Stimulated activated CD4-positive, alpha-beta T cell treated with anti-CD3 and anti-CD28 coated beads, Interleukin-4, amount 100 ng/mL, for 24 hours (primary cell): ENCODE results near the gene SPATA6L.

ENCODE experiments used
- DNase-seq: peaks from one replicate; pipeline ENCODE4 v3.0.0-alpha.2; 2020

SPATA6L gene

GRCh38 chr9:4666042-4666699, at the start of gene SPATA6L:
Gene SPATA6L (minus strand): TSS chr9:4666480. CDS start chr9:4666250, 230 bp downstream.
- DNase-seq = peak; percentile 35

GRCh38 chr9:4714266-4715016, 48.2 kb upstream of the SPATA6L start:
- no peak for DNase-seq

- DNase-seq = no peak
These were observed 47.6 kb upstream of the SPATA6L start for GRCh38 chr9:4713849-4714248.

- DNase-seq = no peak
These were observed 43.1 kb upstream of the SPATA6L start for GRCh38 chr9:4709380-4709779.

- no peak for DNase-seq
These were observed 40.8 kb upstream of the SPATA6L start for GRCh38 chr9:4706971-4707622.

GRCh38 chr9:4706021-4706420, 39.7 kb upstream of the SPATA6L start:
- DNase-seq = no peak

GRCh38 chr9:4704129-4704528, 37.8 kb upstream of the SPATA6L start:
- no peak for DNase-seq

GRCh38 chr9:4701526-4701925, 35.2 kb upstream of the SPATA6L start:
- DNase-seq = no peak

- no peak for DNase-seq
These were observed 34.7 kb upstream of the SPATA6L start for GRCh38 chr9:4700932-4701331.

GRCh38 chr9:4700091-4700490, 33.8 kb upstream of the SPATA6L start:
- DNase-seq = no peak

GRCh38 chr9:4691795-4692194, 25.5 kb upstream of the SPATA6L start:
- no peak for DNase-seq

GRCh38 chr9:4690144-4690543, 23.9 kb upstream of the SPATA6L start:
- no peak for DNase-seq

- DNase-seq = peak; percentile 50
These were observed 23.4 kb upstream of the SPATA6L start for GRCh38 chr9:4689687-4690104.

GRCh38 chr9:4689021-4689420, 22.7 kb upstream of the SPATA6L start:
- DNase-seq = no peak

GRCh38 chr9:4686584-4686983, 20.3 kb upstream of the SPATA6L start:
- no peak for DNase-seq

- no peak for DNase-seq
These were observed 19.8 kb upstream of the SPATA6L start for GRCh38 chr9:4686112-4686511.

GRCh38 chr9:4684820-4685219, 18.5 kb upstream of the SPATA6L start:
- no peak for DNase-seq

GRCh38 chr9:4680750-4681149, 14.5 kb upstream of the SPATA6L start:
- no peak for DNase-seq

- no peak for DNase-seq
These were observed 13.9 kb upstream of the SPATA6L start for GRCh38 chr9:4680173-4680525.

- peak; percentile 99 for DNase-seq
These were observed 13.2 kb upstream of the SPATA6L start, which contains the start of gene CDC37L1 for GRCh38 chr9:4679268-4680172. Gene CDC37L1 (plus strand): TSS chr9:4679569. CDS start chr9:4679768, 199 bp downstream.

- peak; percentile 21 for DNase-seq
These were observed 12.5 kb upstream of the SPATA6L start for GRCh38 chr9:4678679-4679267.

- no peak for DNase-seq
These were observed 11.1 kb upstream of the SPATA6L start for GRCh38 chr9:4677392-4677791.
